HG02970 (cell line): Measurements from ENCODE around the gene BCDIN3D.
"Not testable (repeated sequence)": the region's sequence is repeated elsewhere in the genome, so short reads cannot be mapped to it uniquely, and the experiment has no call there.

ENCODE experiments used
- ATAC-seq: cut with Tn5 transposase; IDR thresholded peaks from one replicate; pipeline ENCODE4 v1.9.1; 2021; ENCODE audit warnings: mild to moderate bottlenecking, moderate library complexity, moderate number of reproducible peaks; ENCODE audit not compliant: unreplicated experiment, low FRiP score

BCDIN3D gene

GRCh38 chr12:49863946-49864797 lies 21.3 kb upstream of the BCDIN3D start:
- no peak for ATAC-seq

DNA sequence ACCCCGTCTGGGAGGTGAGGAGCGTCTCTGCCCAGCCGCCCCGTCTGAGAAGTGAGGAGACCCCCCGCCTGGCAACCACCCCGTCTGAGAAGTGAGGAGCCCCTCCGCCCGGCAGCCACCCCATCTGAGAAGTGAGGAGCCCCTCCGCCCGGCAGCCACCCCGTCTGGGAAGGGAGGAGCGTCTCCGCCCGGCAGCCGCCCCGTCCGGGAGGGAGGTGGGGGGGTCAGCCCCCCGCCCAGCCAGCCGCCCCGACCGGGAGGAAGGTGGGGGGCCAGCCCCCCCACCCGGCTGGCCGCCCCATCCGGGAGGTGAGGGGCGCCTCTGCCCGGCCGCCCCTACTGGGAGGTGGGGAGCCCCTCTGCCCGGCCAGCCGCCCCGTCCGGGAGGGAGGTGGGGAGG lies 18.0 kb upstream of the BCDIN3D start:
- ATAC-seq: not testable (repeated sequence)

GRCh38 chr12:49855890-49856289 lies 13.0 kb upstream of the BCDIN3D start:
- ATAC-seq: not testable (repeated sequence)

- no peak for ATAC-seq
These were observed 12.1 kb upstream of the BCDIN3D start for GRCh38 chr12:49854976-49855375.

- ATAC-seq: no peak
These were observed 10.8 kb upstream of the BCDIN3D start for GRCh38 chr12:49853671-49854070.

DNA sequence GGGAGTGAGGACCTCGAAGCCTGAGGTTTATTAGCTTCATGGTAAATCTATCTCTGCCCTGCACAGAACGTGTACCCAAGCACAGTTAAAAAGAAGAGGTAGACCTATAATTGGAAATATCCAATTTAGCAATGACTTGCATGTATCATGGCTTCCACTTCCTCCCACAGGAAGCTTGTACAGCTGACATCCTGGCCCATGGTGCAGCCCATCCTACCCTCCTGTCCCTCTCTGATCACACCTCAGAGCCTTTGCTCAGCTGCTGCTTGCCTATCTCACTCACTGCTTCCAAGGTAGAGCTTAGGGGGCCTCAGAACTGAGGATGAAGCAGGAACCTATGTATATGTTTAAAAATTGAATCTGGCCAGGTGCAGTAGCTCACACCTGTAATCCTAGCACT lies 4.3 kb upstream of the BCDIN3D start:
- no peak for ATAC-seq

GRCh38 chr12:49846032-49846431 lies 3.1 kb upstream of the BCDIN3D start:
- ATAC-seq: no peak

- no peak for ATAC-seq
These were observed 1.1 kb upstream of the BCDIN3D start for GRCh38 chr12:49843876-49844437.

GRCh38 chr12:49843411-49843810 lies 505 bp upstream of the BCDIN3D start:
- no peak for ATAC-seq

DNA sequence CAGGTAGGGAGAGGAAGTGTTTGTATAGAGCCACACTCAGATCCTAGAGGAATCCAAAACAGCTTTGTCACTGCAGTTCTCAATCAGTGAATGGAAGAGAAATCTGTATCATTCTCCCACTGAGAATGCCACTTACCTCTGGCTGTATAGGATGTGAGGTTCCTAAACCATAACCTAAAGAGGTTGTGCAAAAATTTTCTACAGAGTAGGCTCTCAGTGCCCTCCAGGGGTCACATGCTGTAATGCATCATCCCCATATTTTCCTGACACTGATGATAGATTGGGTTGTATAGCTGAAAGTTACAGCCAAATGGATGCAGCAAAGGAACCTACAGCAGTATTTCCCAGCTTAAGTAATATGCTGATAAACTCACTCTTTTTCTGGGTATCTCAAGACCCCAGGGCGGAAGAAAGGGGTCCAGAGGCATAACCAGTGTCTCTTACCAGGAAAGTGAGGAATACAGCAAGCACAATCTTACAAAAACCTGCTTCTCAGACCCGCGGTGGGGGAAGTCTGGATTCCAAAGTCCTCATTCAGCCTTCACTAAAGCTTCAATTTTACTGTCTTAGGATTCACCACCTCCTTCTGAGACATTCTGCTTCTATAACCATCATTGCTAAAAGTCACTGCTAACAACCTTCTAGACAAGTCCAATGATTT lies 3.8 kb downstream of the BCDIN3D start:
- no peak for ATAC-seq

GRCh38 chr12:49832836-49833421 lies 10.0 kb downstream of the BCDIN3D start:
- no peak for ATAC-seq

- no peak for ATAC-seq
These were observed 11.2 kb downstream of the BCDIN3D start for GRCh38 chr12:49831717-49832116.

DNA sequence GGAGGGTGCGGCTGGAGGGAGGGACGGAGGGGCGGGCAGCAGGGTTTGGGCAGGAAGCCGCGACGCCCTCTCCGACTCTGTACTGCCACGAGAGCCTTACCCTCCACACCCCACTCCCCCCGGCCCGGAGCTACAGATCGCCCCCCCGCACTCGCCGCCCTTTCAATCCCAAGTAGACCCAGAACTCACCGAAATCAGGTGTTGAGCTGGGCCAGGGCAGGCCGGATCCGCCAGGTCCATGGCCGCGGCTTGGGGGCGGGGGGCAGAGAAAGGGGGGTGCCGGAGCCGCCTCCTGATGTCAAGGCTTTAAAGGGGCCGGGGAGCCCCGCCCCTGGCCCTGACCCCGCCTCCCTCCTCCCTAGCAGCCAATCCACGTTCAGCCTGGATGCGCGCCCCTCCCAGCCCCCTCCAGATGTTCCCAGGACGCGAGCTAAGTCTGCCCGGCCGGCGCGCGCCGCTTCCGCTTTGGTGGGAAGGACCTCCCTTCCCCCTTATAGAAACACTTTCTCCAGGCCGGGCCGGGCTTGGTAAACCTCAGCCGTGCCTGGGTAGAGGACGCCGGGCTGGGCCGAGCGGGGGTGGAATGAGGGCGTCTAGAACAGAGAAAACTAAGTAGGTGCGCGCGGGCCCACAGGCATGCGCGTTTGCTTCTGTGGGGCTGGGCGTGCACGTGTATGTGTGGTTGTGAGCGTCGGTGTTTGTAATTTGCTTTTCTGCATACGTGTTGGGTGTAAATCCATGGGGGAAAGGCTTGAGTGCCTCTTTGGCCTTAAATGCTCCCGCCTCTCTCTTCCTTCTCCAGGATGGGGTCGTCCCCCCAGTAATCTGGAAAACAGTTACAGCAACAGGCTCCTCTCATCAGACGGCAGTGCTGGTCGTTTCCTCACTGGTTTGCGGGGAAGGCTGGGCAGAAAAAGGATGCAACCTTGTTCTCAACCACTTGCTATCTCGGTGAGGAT lies 14.5 kb downstream of the BCDIN3D start, which contains the start of gene NCKAP5L:
NCKAP5L (minus strand) TSS at position 281 of the 959 bp plus-strand sequence. CDS start 24,369 bp downstream, outside the sequence.
- peak; percentile 79 for ATAC-seq

GRCh38 chr12:49827401-49828099 lies 15.4 kb downstream of the BCDIN3D start:
- peak; percentile 26 for ATAC-seq

DNA sequence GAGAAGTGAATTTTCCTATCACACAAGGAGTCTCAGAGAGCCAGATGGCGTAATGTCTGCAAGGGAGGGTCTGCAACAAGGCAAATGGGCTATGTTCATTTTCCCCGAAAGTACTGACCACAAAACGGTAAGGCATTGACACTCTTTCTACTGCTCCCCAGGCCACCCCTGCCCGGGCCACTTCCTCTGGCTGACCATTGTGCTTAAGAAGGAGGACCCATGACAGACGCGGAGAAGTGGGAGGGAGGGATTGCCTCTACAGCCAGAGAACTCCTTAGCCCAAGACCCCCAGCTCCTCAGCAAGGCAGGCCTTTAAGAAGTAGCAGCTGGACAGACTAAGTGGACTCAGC lies 15.9 kb downstream of the BCDIN3D start:
- ATAC-seq: no peak

GRCh38 chr12:49825971-49826421 lies 16.9 kb downstream of the BCDIN3D start:
- ATAC-seq: no peak

- ATAC-seq: no peak
These were observed 17.4 kb downstream of the BCDIN3D start for GRCh38 chr12:49825360-49825970.

DNA sequence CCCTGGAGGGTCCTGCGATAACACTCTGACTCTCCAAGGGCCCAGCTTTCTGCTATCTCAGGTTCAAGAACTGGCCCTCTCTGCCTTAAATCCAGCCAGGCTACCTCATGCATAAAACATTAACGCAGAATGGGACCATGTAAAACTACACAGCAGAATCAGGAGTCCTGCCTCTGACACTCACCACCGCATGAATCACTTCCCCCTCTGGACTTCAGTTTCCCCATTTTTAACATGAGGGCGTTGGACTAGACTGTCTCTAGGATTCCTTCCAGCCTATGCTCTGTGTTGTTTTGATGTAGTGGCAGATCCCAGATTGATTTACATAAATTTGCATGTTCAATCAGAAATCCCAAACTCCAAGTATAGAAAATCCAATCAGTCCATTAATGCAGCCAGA lies 18.0 kb downstream of the BCDIN3D start:
- ATAC-seq: no peak

- ATAC-seq: no peak
These were observed 18.5 kb downstream of the BCDIN3D start for GRCh38 chr12:49824416-49824815.
